ENCODE data around the gene DSCAML1. TPM values are rescaled to one million over a fixed set of nuclear protein-coding genes. Genes with fewer than 3 reads are reported as not detected.

Gene DSCAML1
- total RNA-seq, 1 experiment from 2014 or later = 0.15 TPM

DNA sequence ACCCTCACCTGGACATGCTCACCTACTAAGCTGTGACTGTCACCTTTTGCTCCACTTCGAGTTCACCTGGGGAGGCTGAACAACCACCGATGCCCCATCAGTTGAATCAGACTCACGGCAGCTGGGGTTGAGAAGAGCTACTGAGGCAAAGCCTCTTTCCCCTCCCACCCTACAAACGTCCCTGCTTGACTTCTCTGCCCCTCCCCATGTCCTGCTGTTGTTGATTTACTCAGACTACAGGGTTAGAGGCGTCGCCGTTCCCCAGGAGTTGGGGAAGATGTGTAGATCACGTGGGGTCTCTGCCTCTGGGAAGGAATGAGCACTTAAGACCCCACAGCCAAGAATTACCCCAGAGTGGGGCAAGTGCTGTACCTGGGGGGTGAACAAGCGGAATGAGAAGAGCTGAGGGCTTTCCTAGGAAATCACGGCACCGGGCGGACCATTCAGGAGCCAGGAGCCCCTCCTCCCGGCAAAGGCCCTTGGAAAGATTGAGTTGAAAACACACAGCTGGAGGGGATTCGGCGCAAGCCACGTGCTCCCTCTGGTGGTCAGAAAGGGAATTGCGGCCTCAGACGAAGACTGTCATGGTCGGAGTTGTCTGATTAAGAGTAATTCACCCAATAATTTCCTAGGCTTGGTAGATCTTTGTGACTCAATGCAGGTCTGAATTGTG lies 20.5 kb upstream of the DSCAML1 start:
- Histone ChIP-seq H3K27ac (ENCODE audit: insufficient read length, low read depth, low read length) (no peak overlapping the region), H3K56ac (ENCODE audit: insufficient read length, low read depth, low read length) (no peak overlapping the region), H3K79me1 (ENCODE audit: insufficient read depth, low read depth, low read length, poor library complexity, severe bottlenecking) (no peaks in the 10 kb centered on the region), H2BK12ac (ENCODE audit: insufficient read length, low read depth, low read length) (no peak overlapping the region), H3K9ac (ENCODE audit: extremely low read depth, insufficient read length, low read length) (no peak overlapping the region), H2AFZ (ENCODE audit: low read length) (peak overlapping the region; percentile 60), H2BK20ac (ENCODE audit: low read depth, low read length, poor library complexity, severe bottlenecking) (no peak overlapping the region), H3K4ac (ENCODE audit: low read depth, low read length) (no peak overlapping the region), H3K79me2 (ENCODE audit: insufficient read depth, low read length) (no peaks in the 10 kb centered on the region), H3K9me3 (ENCODE audit: control insufficient read depth, low read depth, low read length) (no peaks in the 10 kb centered on the region), H3K4me2 (ENCODE audit: insufficient read depth, insufficient read length, low read length) (peak overlapping the region; percentile 29), H2BK5ac (ENCODE audit: insufficient read length, low read length) (no peak overlapping the region), H2BK120ac (ENCODE audit: low read depth, low read length, poor library complexity, severe bottlenecking) (no peak overlapping the region), H4K5ac (ENCODE audit: insufficient read length, low read depth, low read length) (no peak overlapping the region), H4K20me1 (ENCODE audit: control insufficient read depth, insufficient read depth, insufficient read length) (no peaks in the 10 kb centered on the region), H2BK15ac (ENCODE audit: low read depth, low read length) (no peak overlapping the region), H2AK5ac (ENCODE audit: insufficient read length, low read length) (no peak overlapping the region), H3K14ac (ENCODE audit: insufficient read depth, low read length) (no peak overlapping the region), H3K4me1 (ENCODE audit: insufficient read depth, low read length) (no peaks in the 10 kb centered on the region; the same call in 1 of the 2 replicates), H3K23me2 (ENCODE audit: insufficient read length, low read depth, low read length, poor library complexity, severe bottlenecking) (peaks cover 3% of the 10 kb centered on the region), H4K91ac (ENCODE audit: insufficient read length, low read depth, low read length) (no peak overlapping the region), H3K18ac (ENCODE audit: insufficient read length, low read depth, low read length) (no peak overlapping the region), H3K27me3 (ENCODE audit: insufficient read depth, low read length) (no peaks in the 10 kb centered on the region), H3K23ac (ENCODE audit: insufficient read length, low read depth, low read length) (no peak overlapping the region), H3T11ph (ENCODE audit: low read length) (no peak overlapping the region), H4K8ac (replicated peaks; ENCODE audit: insufficient read length, low read depth, low read length) (no peak overlapping the region)
- H3K9me3 Mint-ChIP-seq = no peaks in the 10 kb centered on the region; a peak in 1 of 5 replicates
- peak; percentile 98 for TF ChIP-seq CTCF (conservative IDR thresholded peaks at IDR 0.05)
- peaks cover 4% of the 10 kb centered on the region; the same call in 1 of the 2 replicates for H3K27me3 Mint-ChIP-seq (ENCODE audit: low read depth)
- DNase-seq = peak; percentile 90
- H3K4me1 Mint-ChIP-seq = peaks cover 65 to 73% of the 10 kb centered on the region in 2 experiments
- H3K27ac Mint-ChIP-seq = peak overlapping the region in 2 of 3 experiments; percentile 68 to 91; a peak in 4 of 7 replicates
- WGBS (ENCODE audit: extremely low coverage, insufficient read length, low lambda C conversion rate) = no CpG with 5 or more reads among the region's 19 CpGs
- H3K4me3 Mint-ChIP-seq = peak overlapping the region; percentile 56 to 64; a peak in 4 of 5 replicates
- no peaks in the 10 kb centered on the region for H3K36me3 Mint-ChIP-seq (ENCODE audit: insufficient read depth in 1 of 3, low read depth in 3 of 3)

Data from H9 (cell line).